Ishikawa (cell line): ENCODE results near the gene ALDH7A1.

Experiments used
- CEBPB ChIP-seq: IDR thresholded peaks from 2 replicates; pipeline ENCODE4 v1.6.1; 2012
- CREB1 ChIP-seq: IDR thresholded peaks from 2 replicates; pipeline ENCODE4 v1.6.1; 2012; ENCODE audit warnings: low read depth
- EGR1 ChIP-seq: IDR thresholded peaks from 2 replicates; pipeline ENCODE4 v1.6.1; 2012
- EP300 ChIP-seq: IDR thresholded peaks from 2 replicates; pipeline ENCODE4 v1.6.1; 2012; ENCODE audit warnings: borderline replicate concordance
- FOXM1 ChIP-seq: IDR thresholded peaks from 2 replicates; pipeline ENCODE4 v1.6.1; 2012; ENCODE audit warnings: low read depth, borderline replicate concordance
- NFIC ChIP-seq: IDR thresholded peaks from 2 replicates; pipeline ENCODE4 v1.6.1; 2012
- RAD21 ChIP-seq: IDR thresholded peaks from 2 replicates; pipeline ENCODE4 v1.6.1; 2012; ENCODE audit warnings: low read depth
- TAF1 ChIP-seq: IDR thresholded peaks from 2 replicates; pipeline ENCODE4 v1.6.1; 2012; ENCODE audit warnings: low read depth, mild to moderate bottlenecking
- TCF12 ChIP-seq: IDR thresholded peaks from 2 replicates; pipeline ENCODE4 v1.6.1; 2012; ENCODE audit warnings: low read depth
- TEAD4 ChIP-seq: IDR thresholded peaks from 2 replicates; pipeline ENCODE4 v1.6.1; 2012
- YY1 ChIP-seq: IDR thresholded peaks from 2 replicates; pipeline ENCODE4 v1.6.1; 2012; ENCODE audit warnings: low read depth
- ZBTB7A ChIP-seq: IDR thresholded peaks from 2 replicates; pipeline ENCODE4 v1.6.1; 2012; ENCODE audit warnings: low read depth
- TF ChIP-seq, protein P1 (sequence below): IDR thresholded peaks from 2 replicates; pipeline ENCODE4 v1.6.1; 2012; ENCODE audit warnings: low read depth, mild to moderate bottlenecking
- TF ChIP-seq, protein P2 (sequence below): IDR thresholded peaks from 2 replicates; pipeline ENCODE4 v1.6.1; 2012
- TF ChIP-seq, protein P3 (sequence below): IDR thresholded peaks from 2 replicates; pipeline ENCODE4 v1.6.1; 2012

Gene ALDH7A1

DNA sequence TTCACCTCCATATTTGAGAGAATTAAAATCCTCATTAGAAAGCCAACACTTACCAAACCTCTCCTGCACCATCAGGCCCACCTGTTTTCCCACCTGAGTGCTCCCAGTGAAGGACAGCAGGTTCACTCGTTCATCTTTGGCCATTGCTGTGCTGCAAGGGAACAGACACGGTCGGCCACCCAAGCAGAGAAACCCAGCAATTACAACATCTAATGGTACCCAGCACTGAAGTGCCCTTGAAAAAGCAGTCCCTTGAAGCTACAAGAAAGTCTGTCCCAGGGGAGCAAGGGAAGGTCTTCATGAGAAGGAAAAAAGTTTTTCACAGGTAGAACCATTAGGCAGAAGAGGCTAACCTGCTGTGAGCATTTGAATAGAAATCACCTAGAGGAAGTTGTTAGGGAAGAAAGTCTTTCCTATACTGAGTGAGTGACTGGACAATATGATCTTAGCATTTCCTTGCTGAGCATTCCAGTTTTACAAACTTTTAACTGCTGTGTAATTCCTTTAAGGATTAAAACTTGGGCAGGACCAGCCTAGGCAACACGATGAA lies 26.7 kb downstream of the ALDH7A1 start:
- TF ChIP-seq EGR1 (no peak), FOXM1 (no peak)
- TF ChIP-seq, protein P1, sequence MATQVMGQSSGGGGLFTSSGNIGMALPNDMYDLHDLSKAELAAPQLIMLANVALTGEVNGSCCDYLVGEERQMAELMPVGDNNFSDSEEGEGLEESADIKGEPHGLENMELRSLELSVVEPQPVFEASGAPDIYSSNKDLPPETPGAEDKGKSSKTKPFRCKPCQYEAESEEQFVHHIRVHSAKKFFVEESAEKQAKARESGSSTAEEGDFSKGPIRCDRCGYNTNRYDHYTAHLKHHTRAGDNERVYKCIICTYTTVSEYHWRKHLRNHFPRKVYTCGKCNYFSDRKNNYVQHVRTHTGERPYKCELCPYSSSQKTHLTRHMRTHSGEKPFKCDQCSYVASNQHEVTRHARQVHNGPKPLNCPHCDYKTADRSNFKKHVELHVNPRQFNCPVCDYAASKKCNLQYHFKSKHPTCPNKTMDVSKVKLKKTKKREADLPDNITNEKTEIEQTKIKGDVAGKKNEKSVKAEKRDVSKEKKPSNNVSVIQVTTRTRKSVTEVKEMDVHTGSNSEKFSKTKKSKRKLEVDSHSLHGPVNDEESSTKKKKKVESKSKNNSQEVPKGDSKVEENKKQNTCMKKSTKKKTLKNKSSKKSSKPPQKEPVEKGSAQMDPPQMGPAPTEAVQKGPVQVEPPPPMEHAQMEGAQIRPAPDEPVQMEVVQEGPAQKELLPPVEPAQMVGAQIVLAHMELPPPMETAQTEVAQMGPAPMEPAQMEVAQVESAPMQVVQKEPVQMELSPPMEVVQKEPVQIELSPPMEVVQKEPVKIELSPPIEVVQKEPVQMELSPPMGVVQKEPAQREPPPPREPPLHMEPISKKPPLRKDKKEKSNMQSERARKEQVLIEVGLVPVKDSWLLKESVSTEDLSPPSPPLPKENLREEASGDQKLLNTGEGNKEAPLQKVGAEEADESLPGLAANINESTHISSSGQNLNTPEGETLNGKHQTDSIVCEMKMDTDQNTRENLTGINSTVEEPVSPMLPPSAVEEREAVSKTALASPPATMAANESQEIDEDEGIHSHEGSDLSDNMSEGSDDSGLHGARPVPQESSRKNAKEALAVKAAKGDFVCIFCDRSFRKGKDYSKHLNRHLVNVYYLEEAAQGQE: no peak

DNA sequence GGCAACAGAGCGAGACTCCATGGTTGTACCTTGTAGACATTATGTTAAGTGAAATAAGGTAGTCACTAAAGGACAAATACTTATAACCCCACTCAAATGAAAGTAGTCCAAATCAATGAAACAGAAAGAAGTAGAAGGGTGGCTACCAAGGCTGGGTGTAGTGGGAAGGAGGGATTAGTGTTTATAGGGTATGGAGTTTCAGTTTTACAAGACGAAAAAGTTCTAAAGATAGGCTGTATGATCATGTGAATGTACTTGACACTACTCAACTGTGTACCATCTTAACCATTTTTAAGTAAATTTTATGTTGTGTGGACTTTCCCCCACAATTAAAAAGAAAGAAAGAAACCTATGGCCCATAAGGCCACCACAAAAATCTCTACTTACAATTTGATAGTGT lies 32.2 kb downstream of the ALDH7A1 start:
- TF ChIP-seq ZBTB7A: no peak
- TF ChIP-seq FOXM1: no peak
- TF ChIP-seq TAF1: no peak
- no peak for TF ChIP-seq NFIC
- no peak for TF ChIP-seq TEAD4
- TF ChIP-seq, protein P2, sequence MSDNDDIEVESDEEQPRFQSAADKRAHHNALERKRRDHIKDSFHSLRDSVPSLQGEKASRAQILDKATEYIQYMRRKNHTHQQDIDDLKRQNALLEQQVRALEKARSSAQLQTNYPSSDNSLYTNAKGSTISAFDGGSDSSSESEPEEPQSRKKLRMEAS: no peak
- no peak for TF ChIP-seq CEBPB
- no peak for TF ChIP-seq YY1
- no peak for TF ChIP-seq EGR1
- no peak for TF ChIP-seq RAD21
- TF ChIP-seq, protein P1: no peak
- TF ChIP-seq EP300: no peak
- no peak for TF ChIP-seq TCF12

DNA sequence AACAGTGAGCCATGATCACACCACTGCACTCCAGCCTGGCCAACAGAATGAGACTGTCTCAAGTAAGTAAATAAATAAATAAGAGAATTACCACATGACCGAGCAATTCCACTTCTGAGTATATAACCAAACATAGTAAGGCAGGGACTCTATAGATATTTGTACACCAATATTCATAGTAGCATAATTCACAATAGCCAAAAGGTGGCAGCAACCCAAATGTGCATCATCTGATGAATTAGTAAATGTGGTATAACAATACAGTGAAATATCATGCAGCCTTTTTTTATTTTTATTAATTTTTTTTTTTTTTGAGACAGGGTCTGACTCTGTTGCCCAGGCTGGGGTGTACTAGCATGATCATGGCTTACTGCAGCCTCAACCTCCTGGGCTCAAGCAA lies 33.1 kb downstream of the ALDH7A1 start:
- TF ChIP-seq, protein P1: no peak
- no peak for TF ChIP-seq EP300
- TF ChIP-seq TCF12: no peak
- no peak for TF ChIP-seq CEBPB
- TF ChIP-seq, protein P3, sequence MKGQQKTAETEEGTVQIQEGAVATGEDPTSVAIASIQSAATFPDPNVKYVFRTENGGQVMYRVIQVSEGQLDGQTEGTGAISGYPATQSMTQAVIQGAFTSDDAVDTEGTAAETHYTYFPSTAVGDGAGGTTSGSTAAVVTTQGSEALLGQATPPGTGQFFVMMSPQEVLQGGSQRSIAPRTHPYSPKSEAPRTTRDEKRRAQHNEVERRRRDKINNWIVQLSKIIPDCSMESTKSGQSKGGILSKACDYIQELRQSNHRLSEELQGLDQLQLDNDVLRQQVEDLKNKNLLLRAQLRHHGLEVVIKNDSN: no peak
- TF ChIP-seq FOXM1: no peak
- TF ChIP-seq TAF1: no peak
- TF ChIP-seq NFIC: no peak

DNA sequence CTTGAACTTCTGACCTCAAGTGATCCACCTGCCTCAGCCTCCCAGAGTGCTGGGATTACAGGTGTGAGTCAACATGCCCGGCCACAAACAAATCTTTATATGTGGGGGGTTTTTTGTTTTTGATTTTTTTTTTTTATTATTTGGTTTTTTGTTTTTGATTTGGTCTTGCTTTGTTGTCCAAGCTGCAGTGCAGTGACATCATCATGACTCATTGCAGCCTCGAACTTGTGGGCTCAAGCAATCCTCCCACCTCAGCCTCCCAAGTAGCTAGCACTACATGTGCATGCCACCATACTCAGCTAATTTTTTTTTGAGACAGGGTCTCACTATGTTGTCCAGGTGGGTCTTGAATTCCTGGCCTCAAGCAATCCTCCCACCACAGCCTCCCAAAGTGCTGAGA lies 42.4 kb downstream of the ALDH7A1 start:
- TF ChIP-seq EP300 (no peak), EGR1 (no peak), TAF1 (no peak), CREB1 (no peak), TCF12 (no peak), NFIC (no peak), YY1 (no peak), RAD21 (no peak), CEBPB (no peak), ZBTB7A (no peak), TEAD4 (no peak), FOXM1 (no peak)
- TF ChIP-seq, protein P1: no peak
- TF ChIP-seq, protein P3: no peak
- TF ChIP-seq, protein P2: no peak
